Astrocyte of the spinal cord (primary cell): ENCODE results near the gene GTF3C2.

Experiments
- DNase-seq: peaks from one replicate; pipeline ENCODE4 v3.0.0; 2011; ENCODE audit warnings: low read depth, low spot score
- H3K4me3 ChIP-seq: 2 replicates; pipeline ENCODE4 v1.5.1; 2011; ENCODE audit warnings: low read depth, mild to moderate bottlenecking, low read length, moderate library complexity
- CTCF ChIP-seq: IDR thresholded peaks from 2 replicates; pipeline ENCODE4 v1.5.1; 2012; ENCODE audit warnings: low read depth, mild to moderate bottlenecking, low read length, inconsistent platforms
- in situ Hi-C: cut with HindIII; loops from 2 replicates; pipeline ENCODE4 v1.10.0; 2017; ENCODE audit warnings: low sequenced_read_pairs

The GTF3C2 gene

GRCh38 chr2:27308359-27308881 lies 48.1 kb downstream of the GTF3C2 start, which contains the start of gene UCN:
Gene UCN (minus strand): TSS chr2:27308445. CDS start chr2:27307895, 550 bp downstream.
- in situ Hi-C loops, result no loop called here

GRCh38 chr2:27307545-27308358 lies 48.8 kb downstream of the GTF3C2 start:
- DNase-seq, result no peak
- no peak overlapping the region for H3K4me3 ChIP-seq
- TF ChIP-seq CTCF, result no peak
- in situ Hi-C loops, result no loop called here

More at GRCh38 chr2:27308359-27308881, 48.1 kb downstream of the GTF3C2 start, which contains the start of gene UCN:
- H3K4me3 ChIP-seq, result no peak within 1 kb of the TSS
- DNase-seq, result peak; percentile 17
- TF ChIP-seq CTCF, result no peak

- no peak for DNase-seq
- no peak for TF ChIP-seq CTCF
- in situ Hi-C loops, result no loop called here
- H3K4me3 ChIP-seq, result no peak overlapping the region
Measured at GRCh38 chr2:27307287-27307544, 49.3 kb downstream of the GTF3C2 start.

- in situ Hi-C loops, result no loop called here
- no peak for TF ChIP-seq CTCF
- no peak for DNase-seq
- H3K4me3 ChIP-seq, result no peak overlapping the region
Measured at GRCh38 chr2:27306573-27307286, 49.8 kb downstream of the GTF3C2 start.

GRCh38 chr2:27306136-27306535 lies 50.4 kb downstream of the GTF3C2 start:
- TF ChIP-seq CTCF, result no peak
- DNase-seq, result no peak
- in situ Hi-C loops, result no loop called here
- H3K4me3 ChIP-seq, result no peak overlapping the region

GRCh38 chr2:27305516-27305915 lies 51.0 kb downstream of the GTF3C2 start:
- no peak overlapping the region for H3K4me3 ChIP-seq
- TF ChIP-seq CTCF, result no peak
- in situ Hi-C loops, result no loop called here
- DNase-seq, result no peak
